ENCODE measurements around the gene TCP11L1.

The TCP11L1 gene

GRCh38 chr11:33001751-33002542 lies 37.4 kb upstream of the TCP11L1 start:
- TF ChIP-seq CTCF (IDR thresholded peaks at IDR 0.05), result no peak
- no peak overlapping the region for H3K27ac ChIP-seq
- H3K4me3 ChIP-seq, result no peak overlapping the region
- no peak for DNase-seq (ENCODE audit: low spot score)

GRCh38 chr11:33005175-33005574 lies 34.2 kb upstream of the TCP11L1 start:
- Histone ChIP-seq H3K4me3 (no peak overlapping the region), H3K27ac (no peak overlapping the region)
- no peak for DNase-seq (ENCODE audit: low spot score)
- no peak for TF ChIP-seq CTCF (IDR thresholded peaks at IDR 0.05)

DNA sequence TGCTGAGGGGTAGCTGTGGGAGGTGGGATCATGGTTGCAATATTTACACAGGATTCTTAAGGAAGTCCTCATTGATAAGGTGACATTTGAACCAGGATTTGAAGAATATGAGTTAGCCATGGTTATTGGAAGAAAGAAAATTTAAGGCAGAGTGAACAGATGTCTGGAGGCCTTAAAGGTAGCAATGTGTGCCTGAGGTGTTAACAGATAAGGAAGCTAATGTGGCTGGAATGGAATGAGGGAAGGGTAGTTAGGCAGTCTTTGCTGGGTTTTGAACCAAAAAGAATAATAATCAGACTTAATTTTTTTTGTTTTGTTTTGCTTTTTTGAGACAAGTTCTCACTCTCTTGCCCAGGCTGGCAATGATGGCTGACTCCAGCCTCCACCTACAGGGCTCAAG lies 33.4 kb upstream of the TCP11L1 start:
- no peak for TF ChIP-seq CTCF (IDR thresholded peaks at IDR 0.05)
- no peak for DNase-seq (ENCODE audit: low spot score)
- H3K4me3 ChIP-seq, result no peak overlapping the region

DNA sequence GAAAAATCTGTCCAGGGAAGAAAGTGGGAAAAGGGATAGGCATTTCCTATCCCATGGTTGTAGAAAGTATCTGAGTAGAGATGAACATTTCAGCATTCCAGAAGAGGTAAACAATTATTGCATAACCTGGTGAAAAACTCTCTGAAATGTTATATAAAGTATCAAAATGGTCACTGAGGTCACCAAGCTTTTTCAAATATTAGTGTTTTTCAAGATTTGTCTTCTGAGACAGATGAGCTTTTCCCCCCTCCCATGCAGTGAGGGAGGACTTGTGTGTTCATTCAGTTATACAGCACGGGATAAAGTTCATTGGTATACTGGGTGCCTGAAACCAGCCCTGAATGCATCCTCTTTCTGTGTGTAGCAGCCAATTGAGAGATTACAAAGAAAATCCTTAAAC lies 25.6 kb upstream of the TCP11L1 start:
- DNase-seq (ENCODE audit: low spot score), result no peak

More for the DNA sequence above, 33.4 kb upstream of the TCP11L1 start:
- no peak overlapping the region for H3K27ac ChIP-seq

GRCh38 chr11:33015621-33016551 lies 23.5 kb upstream of the TCP11L1 start, which contains the start of gene DEPDC7:
Gene DEPDC7, plus strand, starts transcription at chr11:33015878. Its CDS starts 78 bp downstream, at chr11:33015956.
- peak; percentile 78 for DNase-seq (ENCODE audit: low spot score)
- Histone ChIP-seq H3K4me3 (peak within 1 kb of the TSS; percentile 84), H3K27ac (peak within 1 kb of the TSS in 1 of 2 donors; percentile 43)
- TF ChIP-seq CTCF (IDR thresholded peaks at IDR 0.05), result no peak

More for the DNA sequence above, 25.6 kb upstream of the TCP11L1 start:
- no peak for TF ChIP-seq CTCF (IDR thresholded peaks at IDR 0.05)
- Histone ChIP-seq H3K27ac (no peak overlapping the region), H3K4me3 (no peak overlapping the region)

- DNase-seq (ENCODE audit: low spot score), result no peak
- H3K27ac ChIP-seq, result no peak overlapping the region
- H3K4me3 ChIP-seq, result peak overlapping the region; percentile 84
- TF ChIP-seq CTCF (IDR thresholded peaks at IDR 0.05), result no peak
These were observed 22.7 kb upstream of the TCP11L1 start for GRCh38 chr11:33016654-33017053.
